ENCODE data around the gene FHOD1. TPM values are rescaled to one million over a fixed set of nuclear protein-coding genes. Genes with fewer than 3 reads are reported as not detected.

FHOD1 gene
- total and polyA plus RNA-seq, 2 of the 13 experiments (the other 11 are each of a cell fraction or from before 2014, with no cell fraction given), result 20.0 to 20.8 TPM

- TF ChIP-seq ZNF614 (CRISPR knock-in tag; IDR thresholded peaks at IDR 0.05; ENCODE audit: borderline replicate concordance), result peak; percentile 62; the same call in 1 of the 2 replicates
- no peak for TF ChIP-seq NR3C1 (CRISPR knock-in tag; IDR thresholded peaks at IDR 0.05)
- peak; percentile 51 for TF ChIP-seq ZNF556 (CRISPR knock-in tag; IDR thresholded peaks at IDR 0.05; ENCODE audit: borderline replicate concordance)
- peak; percentile 99 for TF ChIP-seq SAP130 (CRISPR knock-in tag; IDR thresholded peaks at IDR 0.05; ENCODE audit: low read depth)
- TF ChIP-seq ZNF607 (CRISPR knock-in tag; IDR thresholded peaks at IDR 0.05; ENCODE audit: borderline replicate concordance), result 0 out of 2 replicates have a peak, but pooled peaks have one; percentile 19
- peak; percentile 57; the same call in 1 of the 2 replicates for TF ChIP-seq ZNF367 (CRISPR knock-in tag; IDR thresholded peaks at IDR 0.05; ENCODE audit: borderline replicate concordance)
- peak; percentile 6; the same call in 1 of the 2 replicates for TF ChIP-seq STAT5B (CRISPR knock-in tag; IDR thresholded peaks at IDR 0.05)
- TF ChIP-seq, protein P1, sequence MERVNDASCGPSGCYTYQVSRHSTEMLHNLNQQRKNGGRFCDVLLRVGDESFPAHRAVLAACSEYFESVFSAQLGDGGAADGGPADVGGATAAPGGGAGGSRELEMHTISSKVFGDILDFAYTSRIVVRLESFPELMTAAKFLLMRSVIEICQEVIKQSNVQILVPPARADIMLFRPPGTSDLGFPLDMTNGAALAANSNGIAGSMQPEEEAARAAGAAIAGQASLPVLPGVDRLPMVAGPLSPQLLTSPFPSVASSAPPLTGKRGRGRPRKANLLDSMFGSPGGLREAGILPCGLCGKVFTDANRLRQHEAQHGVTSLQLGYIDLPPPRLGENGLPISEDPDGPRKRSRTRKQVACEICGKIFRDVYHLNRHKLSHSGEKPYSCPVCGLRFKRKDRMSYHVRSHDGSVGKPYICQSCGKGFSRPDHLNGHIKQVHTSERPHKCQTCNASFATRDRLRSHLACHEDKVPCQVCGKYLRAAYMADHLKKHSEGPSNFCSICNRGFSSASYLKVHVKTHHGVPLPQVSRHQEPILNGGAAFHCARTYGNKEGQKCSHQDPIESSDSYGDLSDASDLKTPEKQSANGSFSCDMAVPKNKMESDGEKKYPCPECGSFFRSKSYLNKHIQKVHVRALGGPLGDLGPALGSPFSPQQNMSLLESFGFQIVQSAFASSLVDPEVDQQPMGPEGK (CRISPR knock-in tag; IDR thresholded peaks at IDR 0.05), result peak; percentile 37; the same call in 1 of the 2 replicates
- TF ChIP-seq, protein P2, sequence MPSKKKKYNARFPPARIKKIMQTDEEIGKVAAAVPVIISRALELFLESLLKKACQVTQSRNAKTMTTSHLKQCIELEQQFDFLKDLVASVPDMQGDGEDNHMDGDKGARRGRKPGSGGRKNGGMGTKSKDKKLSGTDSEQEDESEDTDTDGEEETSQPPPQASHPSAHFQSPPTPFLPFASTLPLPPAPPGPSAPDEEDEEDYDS (CRISPR knock-in tag; IDR thresholded peaks at IDR 0.05), result peak; percentile 65
- 0 out of 2 replicates have a peak, but pooled peaks have one; percentile 83 for TF ChIP-seq BRCA1 (CRISPR knock-in tag; IDR thresholded peaks at IDR 0.05)
- peak in 1 of 2 experiments; percentile 66; a peak in 1 of 4 replicates for TF ChIP-seq HMGXB4 (CRISPR knock-in tag; IDR thresholded peaks at IDR 0.05; ENCODE audit: borderline replicate concordance in 1 of 2, low read depth in 1 of 2)
- peak; percentile 71 for TF ChIP-seq TEAD3 (CRISPR knock-in tag; optimal IDR thresholded peaks at IDR 0.05; ENCODE audit: borderline replicate concordance)
- peak; percentile 95 for TF ChIP-seq PHF20 (CRISPR knock-in tag; IDR thresholded peaks at IDR 0.05)
- peak; percentile 48; the same call in 1 of the 2 replicates for TF ChIP-seq FOXK2 (IDR thresholded peaks at IDR 0.05)
- no peak for TF ChIP-seq KLF11 (CRISPR knock-in tag; IDR thresholded peaks at IDR 0.05)
- TF ChIP-seq PITX1 (CRISPR knock-in tag; IDR thresholded peaks at IDR 0.05), result no peak; the same call in none of the 2 replicates
- TF ChIP-seq CREM (IDR thresholded peaks at IDR 0.05), result peak; percentile 57; the same call in 1 of the 2 replicates
- no peak for TF ChIP-seq CREM (CRISPR knock-in tag; IDR thresholded peaks at IDR 0.05)
- peak; percentile 99 for TF ChIP-seq EEA1 (CRISPR knock-in tag; IDR thresholded peaks at IDR 0.05; ENCODE audit: borderline replicate concordance)
- TF ChIP-seq ZNF264 (CRISPR knock-in tag; IDR thresholded peaks at IDR 0.05), result peak; percentile 83
- peak; percentile 85; the same call in 1 of the 2 replicates for TF ChIP-seq ETS1 (CRISPR knock-in tag; IDR thresholded peaks at IDR 0.05)
- TF ChIP-seq ZNF12 (CRISPR knock-in tag; IDR thresholded peaks at IDR 0.05), result no peak
- TF ChIP-seq ZNF350 (CRISPR knock-in tag; IDR thresholded peaks at IDR 0.05; ENCODE audit: borderline replicate concordance, low read depth), result peak; percentile 32; the same call in 1 of the 2 replicates
- peak; percentile 92 for TF ChIP-seq ETV5 (CRISPR knock-in tag; IDR thresholded peaks at IDR 0.05; ENCODE audit: borderline replicate concordance)
- TF ChIP-seq, protein P3, sequence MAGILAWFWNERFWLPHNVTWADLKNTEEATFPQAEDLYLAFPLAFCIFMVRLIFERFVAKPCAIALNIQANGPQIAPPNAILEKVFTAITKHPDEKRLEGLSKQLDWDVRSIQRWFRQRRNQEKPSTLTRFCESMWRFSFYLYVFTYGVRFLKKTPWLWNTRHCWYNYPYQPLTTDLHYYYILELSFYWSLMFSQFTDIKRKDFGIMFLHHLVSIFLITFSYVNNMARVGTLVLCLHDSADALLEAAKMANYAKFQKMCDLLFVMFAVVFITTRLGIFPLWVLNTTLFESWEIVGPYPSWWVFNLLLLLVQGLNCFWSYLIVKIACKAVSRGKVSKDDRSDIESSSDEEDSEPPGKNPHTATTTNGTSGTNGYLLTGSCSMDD (CRISPR knock-in tag; IDR thresholded peaks at IDR 0.05), result no peak
Observed at GRCh38 chr16:67191995-67192681, 55.1 kb downstream of the FHOD1 start, which contains the start of gene E2F4 (continued).
